Panc1 (cell line): ENCODE data around the gene CHRNG.

ENCODE experiments used
- TCF7L2 ChIP-seq: IDR thresholded peaks from 2 replicates; pipeline ENCODE4 v1.6.1; 2011; ENCODE audit warnings: mild to moderate bottlenecking, low read depth, low read length, inconsistent platforms
- TF ChIP-seq, protein P1 (sequence below): fragments of 450-650 bp; IDR thresholded peaks from 2 replicates; pipeline ENCODE4 v1.5.1; 2017; ENCODE audit warnings: mild to moderate bottlenecking

DNA sequence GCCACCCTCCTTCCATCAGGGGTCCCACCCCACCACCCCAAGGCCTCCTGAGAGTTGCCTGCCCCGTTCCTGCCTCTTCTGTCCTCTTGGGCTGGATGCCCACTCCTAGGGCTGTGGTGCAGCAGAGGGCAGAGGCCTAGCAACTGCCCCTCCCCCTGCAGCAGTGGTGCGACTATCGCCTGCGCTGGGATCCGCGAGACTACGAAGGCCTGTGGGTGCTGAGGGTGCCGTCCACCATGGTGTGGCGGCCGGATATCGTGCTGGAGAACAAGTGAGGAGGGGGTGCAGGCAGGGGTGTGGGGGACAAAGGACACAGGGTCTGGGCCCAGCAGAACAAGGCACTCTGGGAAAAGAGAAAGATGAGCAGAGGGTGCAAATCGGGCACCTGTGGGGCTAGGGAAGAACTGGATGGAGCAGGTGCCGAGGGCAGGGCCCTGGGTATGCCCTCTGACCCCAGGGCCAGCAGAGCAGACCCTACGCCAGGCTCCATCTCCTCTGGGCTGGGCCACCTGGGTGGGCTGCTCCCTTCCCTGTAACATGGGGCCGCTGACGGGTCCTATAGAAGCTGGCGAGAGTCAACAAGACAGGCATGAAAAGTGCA, 1.0 kb downstream of the CHRNG start:
- TF ChIP-seq, protein P1, sequence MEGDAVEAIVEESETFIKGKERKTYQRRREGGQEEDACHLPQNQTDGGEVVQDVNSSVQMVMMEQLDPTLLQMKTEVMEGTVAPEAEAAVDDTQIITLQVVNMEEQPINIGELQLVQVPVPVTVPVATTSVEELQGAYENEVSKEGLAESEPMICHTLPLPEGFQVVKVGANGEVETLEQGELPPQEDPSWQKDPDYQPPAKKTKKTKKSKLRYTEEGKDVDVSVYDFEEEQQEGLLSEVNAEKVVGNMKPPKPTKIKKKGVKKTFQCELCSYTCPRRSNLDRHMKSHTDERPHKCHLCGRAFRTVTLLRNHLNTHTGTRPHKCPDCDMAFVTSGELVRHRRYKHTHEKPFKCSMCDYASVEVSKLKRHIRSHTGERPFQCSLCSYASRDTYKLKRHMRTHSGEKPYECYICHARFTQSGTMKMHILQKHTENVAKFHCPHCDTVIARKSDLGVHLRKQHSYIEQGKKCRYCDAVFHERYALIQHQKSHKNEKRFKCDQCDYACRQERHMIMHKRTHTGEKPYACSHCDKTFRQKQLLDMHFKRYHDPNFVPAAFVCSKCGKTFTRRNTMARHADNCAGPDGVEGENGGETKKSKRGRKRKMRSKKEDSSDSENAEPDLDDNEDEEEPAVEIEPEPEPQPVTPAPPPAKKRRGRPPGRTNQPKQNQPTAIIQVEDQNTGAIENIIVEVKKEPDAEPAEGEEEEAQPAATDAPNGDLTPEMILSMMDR: no peak
- TF ChIP-seq TCF7L2: no peak
